CD4-positive, alpha-beta T cell (primary cell): Measurements from ENCODE around the gene OR8B2. TPM values are rescaled to one million over a fixed set of nuclear protein-coding genes. Genes with fewer than 3 reads are reported as not detected.

Experiments used
- ATAC-seq: fragments of 200-7000 bp; cut with Tn5 transposase; one replicate; pipeline ENCODE4 v1.10.0; 2022; ENCODE audit warnings: mild to moderate bottlenecking; ENCODE audit not compliant: poor library complexity
- CTCF ChIA-PET: fragments of 350-600 bp; sonication (Branson Sonifier 250); formaldehyde crosslinking; loops from one replicate; lab custom pipeline; 2021; ENCODE audit warnings: antibody characterized with exemption, inconsistent platforms; lab: Charles Lee
- POLR2A ChIA-PET: fragments of 350-600 bp; sonication (Branson Sonifier 250); formaldehyde crosslinking; loops from one replicate; lab custom pipeline; 2021; ENCODE audit warnings: antibody characterized with exemption, inconsistent platforms; lab: Charles Lee
- DNase-seq, 14 experiments: peaks; one replicate each; pipeline ENCODE4 v3.0.0-alpha.2; 2013 to 2020; ENCODE audit warnings: mixed read lengths in 2 of 14
- H3K27ac ChIP-seq, 2 donors: one replicate each; pipeline versions ENCODE4 v1.5.1 to v1.7.0; 2013; ENCODE audit warnings: low read length in 2 of 2, low read depth in 1 of 2, mild to moderate bottlenecking in 1 of 2
- H3K27me3 ChIP-seq, 2 experiments: 1 replicate in 1 of 2; 2 replicates in 1 of 2; pipeline versions ENCODE4 v1.6.1 to v1.7.0; 2013; ENCODE audit warnings: low read length in 2 of 2, control low read depth in 1 of 2, mild to moderate bottlenecking in 1 of 2, moderate library complexity in 1 of 2; ENCODE audit not compliant: insufficient read depth in 2 of 2, control insufficient read depth in 1 of 2
- H3K36me3 ChIP-seq: one replicate; pipeline ENCODE4 v1.6.1; 2013; ENCODE audit warnings: low read length, control low read depth; ENCODE audit not compliant: insufficient read depth
- H3K4me1 ChIP-seq: one replicate; pipeline ENCODE4 v1.6.1; 2013; ENCODE audit warnings: low read length, control low read depth; ENCODE audit not compliant: insufficient read depth
- H3K4me3 ChIP-seq: one replicate; pipeline ENCODE4 v1.5.1; 2013; ENCODE audit warnings: mild to moderate bottlenecking, low read length, moderate library complexity
- H3K9me3 ChIP-seq, 2 experiments: 1 replicate in 1 of 2; 2 replicates in 1 of 2; pipeline versions ENCODE4 v1.6.1 to v1.7.0; 2013; ENCODE audit warnings: low read length in 2 of 2, mild to moderate bottlenecking in 2 of 2, control low read depth in 1 of 2, moderate library complexity in 1 of 2; ENCODE audit not compliant: control insufficient read depth in 1 of 2, insufficient read depth in 1 of 2
- H3K27ac Mint-ChIP-seq: one replicate; pipeline ENCODE4 v1.8.0; 2020; ENCODE audit warnings: mixed read lengths
- H3K27me3 Mint-ChIP-seq: one replicate; pipeline ENCODE4 v1.8.0; 2021; ENCODE audit warnings: mixed read lengths
- H3K36me3 Mint-ChIP-seq: one replicate; pipeline ENCODE4 v1.8.0; 2021; ENCODE audit warnings: low read depth, mixed read lengths
- H3K4me1 Mint-ChIP-seq: one replicate; pipeline ENCODE4 v1.8.0; 2021; ENCODE audit warnings: low read depth, mixed read lengths
- H3K4me3 Mint-ChIP-seq: one replicate; pipeline ENCODE4 v1.8.0; 2020; ENCODE audit warnings: mild to moderate bottlenecking, mixed read lengths
- H3K9me3 Mint-ChIP-seq: one replicate; pipeline ENCODE4 v1.8.0; 2020; ENCODE audit warnings: mixed read lengths
- intact Hi-C, 2 experiments: fragments of 100-400 bp; cut with DNase I in 1 of 2; cut with micrococcal nuclease in 1 of 2; formaldehyde crosslinking; loops; one replicate each; pipeline versions ENCODE4 v1.15.1 to v1.9.0; 2023 to 2025; cut with DNase I, micrococcal nuclease
- polyA plus RNA-seq, 2 donors: library from polyadenylated mRNA; unstranded; fragments of 120-200 nt; gene quantifications; one replicate each; pipeline ENCODE4 v1.2.1, GENCODE V29; 2013
- total RNA-seq, 174 experiments: library from RNA in 2 of 174; stranded (reverse) in 2 of 174; gene quantifications; one replicate each; pipeline ENCODE4 v1.2.3 and lab custom pipeline; 2021 to 2026
- TF ChIP-seq, protein P1 (sequence below): fragments of 200-600 bp; IDR thresholded peaks from one replicate; pipeline ENCODE4 v1.8.0; 2022; ENCODE audit warnings: antibody characterized with exemption, mild to moderate bottlenecking

OR8B2 gene
- total RNA-seq = not detected
- polyA plus RNA-seq (2013, experiment 1 of 2) = not detected
- not detected for polyA plus RNA-seq (2013, experiment 2 of 2)
- total RNA-seq (lab: John Stamatoyannopoulos, UW) = 0 reads per million in 172 experiments

DNA sequence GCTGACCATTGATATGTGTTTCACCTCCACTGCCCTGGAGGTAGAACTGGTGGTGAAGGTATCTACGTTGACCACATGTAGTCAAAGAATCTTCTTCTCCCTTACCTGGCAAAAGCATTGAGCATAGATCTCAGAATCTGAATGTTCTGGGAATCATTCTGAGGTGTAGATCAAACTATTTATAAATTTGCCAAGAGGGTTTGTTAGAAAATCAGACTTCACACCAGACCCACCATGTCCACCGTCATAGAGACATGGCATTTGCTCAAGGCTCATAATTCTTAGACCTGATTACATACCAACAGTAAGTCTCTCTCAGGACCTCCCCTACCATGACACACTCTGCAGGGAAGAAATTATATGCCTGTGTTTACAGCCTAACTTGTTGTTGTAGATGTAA, at the start of gene OR8B2:
Gene OR8B2, minus strand, starts transcription at position 101 of the 400 bp plus-strand sequence. CDS start 1,156 bp downstream, outside the sequence.
- H3K36me3 ChIP-seq = no peaks in the 10 kb centered on the region
- DNase-seq (no peak), ATAC-seq (no peak)
- H3K27ac ChIP-seq = no peak within 1 kb of the TSS
- POLR2A ChIA-PET = no interaction called here
- Mint-ChIP-seq H3K4me3 (no peak within 1 kb of the TSS), H3K9me3 (no peaks in the 10 kb centered on the region), H3K36me3 (no peaks in the 10 kb centered on the region), H3K27me3 (peaks cover 4% of the 10 kb centered on the region), H3K27ac (no peak within 1 kb of the TSS), H3K4me1 (no peaks in the 10 kb centered on the region)
- no peaks in the 10 kb centered on the region for H3K27me3 ChIP-seq
- H3K9me3 ChIP-seq = no peaks in the 10 kb centered on the region
- intact Hi-C loops = no loop called here
- TF ChIP-seq, protein P1, sequence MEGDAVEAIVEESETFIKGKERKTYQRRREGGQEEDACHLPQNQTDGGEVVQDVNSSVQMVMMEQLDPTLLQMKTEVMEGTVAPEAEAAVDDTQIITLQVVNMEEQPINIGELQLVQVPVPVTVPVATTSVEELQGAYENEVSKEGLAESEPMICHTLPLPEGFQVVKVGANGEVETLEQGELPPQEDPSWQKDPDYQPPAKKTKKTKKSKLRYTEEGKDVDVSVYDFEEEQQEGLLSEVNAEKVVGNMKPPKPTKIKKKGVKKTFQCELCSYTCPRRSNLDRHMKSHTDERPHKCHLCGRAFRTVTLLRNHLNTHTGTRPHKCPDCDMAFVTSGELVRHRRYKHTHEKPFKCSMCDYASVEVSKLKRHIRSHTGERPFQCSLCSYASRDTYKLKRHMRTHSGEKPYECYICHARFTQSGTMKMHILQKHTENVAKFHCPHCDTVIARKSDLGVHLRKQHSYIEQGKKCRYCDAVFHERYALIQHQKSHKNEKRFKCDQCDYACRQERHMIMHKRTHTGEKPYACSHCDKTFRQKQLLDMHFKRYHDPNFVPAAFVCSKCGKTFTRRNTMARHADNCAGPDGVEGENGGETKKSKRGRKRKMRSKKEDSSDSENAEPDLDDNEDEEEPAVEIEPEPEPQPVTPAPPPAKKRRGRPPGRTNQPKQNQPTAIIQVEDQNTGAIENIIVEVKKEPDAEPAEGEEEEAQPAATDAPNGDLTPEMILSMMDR = no peak
- CTCF ChIA-PET = no interaction called here
- H3K4me1 ChIP-seq = no peaks in the 10 kb centered on the region
- no peak within 1 kb of the TSS for H3K4me3 ChIP-seq

DNA sequence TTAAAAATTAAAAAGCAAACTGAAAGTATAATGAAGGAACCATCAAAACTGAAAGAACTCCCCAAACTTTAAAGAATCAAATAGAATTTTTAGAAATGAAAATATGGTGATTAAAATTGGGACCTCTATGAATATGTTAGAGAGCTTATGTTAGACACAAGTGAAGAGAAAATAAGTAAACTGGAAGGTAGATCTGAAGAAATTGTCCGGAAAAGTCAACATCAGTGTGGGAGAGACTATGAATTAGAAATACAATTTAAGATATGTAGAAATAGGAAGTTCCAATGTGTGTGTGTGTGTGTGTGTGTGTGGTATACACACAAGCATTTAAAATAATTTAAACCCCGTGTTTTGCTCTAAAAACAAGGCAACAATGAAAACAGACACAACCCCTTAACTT, 45.3 kb upstream of the OR8B2 start:
- H3K36me3 Mint-ChIP-seq = no peaks in the 10 kb centered on the region
- H3K27ac ChIP-seq = no peak overlapping the region
- no peak overlapping the region for H3K4me3 Mint-ChIP-seq
- no peaks in the 10 kb centered on the region for H3K4me1 ChIP-seq
- H3K9me3 ChIP-seq = no peaks in the 10 kb centered on the region
- CTCF ChIA-PET = no interaction called here
- intact Hi-C loops = no loop called here
- no peak overlapping the region for H3K4me3 ChIP-seq
- peaks cover 11% of the 10 kb centered on the region for H3K27me3 Mint-ChIP-seq
- H3K9me3 Mint-ChIP-seq = peaks cover 3% of the 10 kb centered on the region
- H3K36me3 ChIP-seq = no peaks in the 10 kb centered on the region
- POLR2A ChIA-PET = no interaction called here
- no peaks in the 10 kb centered on the region for H3K27me3 ChIP-seq
- no peak for DNase-seq
- TF ChIP-seq, protein P1 = no peak
- ATAC-seq = no peak
- no peak overlapping the region for H3K27ac Mint-ChIP-seq
- H3K4me1 Mint-ChIP-seq = no peaks in the 10 kb centered on the region

DNA sequence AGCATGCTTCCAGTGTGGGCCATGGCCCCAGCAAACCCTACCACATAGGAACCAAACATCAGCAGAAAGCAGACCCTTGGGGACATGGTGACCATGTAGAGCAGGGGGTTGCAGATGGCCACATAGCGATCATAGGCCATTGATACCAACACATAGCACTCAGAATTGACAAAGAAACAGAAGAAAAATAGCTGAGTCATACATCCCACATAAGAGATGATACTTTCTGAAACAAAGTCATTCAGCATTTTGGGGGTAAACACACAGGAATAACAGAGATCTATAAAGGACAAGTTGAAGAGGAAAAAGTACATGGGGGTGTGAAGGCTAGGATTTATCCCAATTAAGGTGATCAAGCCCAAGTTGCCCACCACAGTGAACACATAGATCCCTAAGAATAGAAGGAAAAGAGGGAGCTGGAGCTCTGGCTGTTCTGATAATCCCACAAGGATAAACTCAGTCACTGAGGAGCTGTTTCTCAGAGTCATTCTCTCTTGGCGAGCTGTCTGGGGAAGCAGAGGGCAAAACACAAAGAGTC, 40.2 kb upstream of the OR8B2 start, which contains the start of gene OR8B4:
Gene OR8B4, minus strand, starts transcription at position 488 of the 538 bp plus-strand sequence. Its CDS starts 0 bp downstream, at position 488.
- H3K4me1 ChIP-seq = no peaks in the 10 kb centered on the region
- POLR2A ChIA-PET = no interaction called here

More for the DNA sequence above, 40.2 kb upstream of the OR8B2 start, which contains the start of gene OR8B4:
- no peaks in the 10 kb centered on the region for H3K4me1 Mint-ChIP-seq
- no peaks in the 10 kb centered on the region for H3K27me3 ChIP-seq
- H3K36me3 Mint-ChIP-seq = no peaks in the 10 kb centered on the region
- CTCF ChIA-PET = no interaction called here
- TF ChIP-seq, protein P1 = no peak
- DNase-seq (no peak), ATAC-seq (no peak)
- no peaks in the 10 kb centered on the region for H3K9me3 ChIP-seq
- intact Hi-C loops = no loop called here
- H3K27me3 Mint-ChIP-seq = peaks cover 21% of the 10 kb centered on the region
- H3K36me3 ChIP-seq = no peaks in the 10 kb centered on the region
- H3K9me3 Mint-ChIP-seq = peaks cover 3% of the 10 kb centered on the region
- H3K27ac Mint-ChIP-seq = no peak within 1 kb of the TSS
- H3K27ac ChIP-seq = no peak within 1 kb of the TSS
- H3K4me3 Mint-ChIP-seq = no peak within 1 kb of the TSS
- H3K4me3 ChIP-seq = no peak within 1 kb of the TSS
